ENCODE data around the gene CCNQ. TPM values are rescaled to one million over a fixed set of nuclear protein-coding genes. Genes with fewer than 3 reads are reported as not detected.

The CCNQ gene
- total RNA-seq, 3 donors from 2014 or later: 13.1 to 19.9 (median 16.0) TPM

DNA sequence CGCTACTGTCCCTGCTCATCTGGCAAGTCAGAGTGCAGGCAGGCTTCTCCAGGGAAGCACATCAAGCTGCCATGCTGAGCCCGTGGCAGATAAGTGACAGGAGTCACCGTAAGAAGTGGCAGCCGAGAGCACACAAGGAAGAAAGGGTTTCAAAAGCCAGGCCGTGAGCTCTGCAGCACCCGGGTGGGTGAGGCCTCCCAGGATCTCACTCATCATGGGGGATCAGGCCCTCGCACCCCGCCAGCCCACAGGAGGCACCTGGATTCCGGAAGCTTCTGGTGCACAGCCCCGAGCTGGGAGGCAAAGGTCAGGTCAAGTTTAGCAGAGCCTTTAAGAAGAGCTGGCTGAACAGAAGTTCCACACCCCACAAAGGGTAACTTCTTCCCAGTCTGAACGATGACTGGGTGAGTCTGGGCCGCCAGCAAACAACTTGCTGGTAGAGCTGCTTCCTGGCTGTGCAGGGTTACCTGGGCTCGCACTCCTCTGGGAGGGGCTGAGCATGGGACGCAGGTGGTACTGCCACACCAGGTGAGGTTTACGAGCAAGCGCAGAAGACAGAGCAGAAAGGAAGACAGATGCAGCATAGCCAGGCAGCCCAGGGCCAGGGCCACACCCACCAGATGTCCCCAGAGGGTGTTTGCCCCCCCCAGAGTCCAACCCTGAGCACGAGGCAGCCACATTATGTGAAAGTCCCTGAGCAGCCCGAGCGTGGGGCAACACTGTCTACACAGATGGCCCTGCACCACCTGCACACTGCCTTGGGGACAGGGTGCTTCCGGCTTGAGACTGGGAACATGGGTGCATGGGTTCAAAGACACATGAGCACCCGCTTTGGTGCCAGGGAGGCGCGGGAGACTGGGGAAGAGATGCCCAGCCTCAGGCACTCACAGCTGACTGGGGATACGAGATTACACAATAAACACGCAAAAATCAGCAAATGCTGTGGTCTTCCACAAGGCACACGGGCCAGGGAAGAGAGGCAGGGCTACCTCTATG is 7.7 kb downstream of the CCNQ start:
- H3K36me3 ChIP-seq (ENCODE audit: low read depth): no peaks in the 10 kb centered on the region
- H3K4me3 ChIP-seq: no peak overlapping the region
- DNase-seq: peak in 2 of 3 donors; percentile 41 to 43
- H3K4me1 ChIP-seq (ENCODE audit: low read depth): peaks cover 5% of the 10 kb centered on the region
- TF ChIP-seq, protein P1, sequence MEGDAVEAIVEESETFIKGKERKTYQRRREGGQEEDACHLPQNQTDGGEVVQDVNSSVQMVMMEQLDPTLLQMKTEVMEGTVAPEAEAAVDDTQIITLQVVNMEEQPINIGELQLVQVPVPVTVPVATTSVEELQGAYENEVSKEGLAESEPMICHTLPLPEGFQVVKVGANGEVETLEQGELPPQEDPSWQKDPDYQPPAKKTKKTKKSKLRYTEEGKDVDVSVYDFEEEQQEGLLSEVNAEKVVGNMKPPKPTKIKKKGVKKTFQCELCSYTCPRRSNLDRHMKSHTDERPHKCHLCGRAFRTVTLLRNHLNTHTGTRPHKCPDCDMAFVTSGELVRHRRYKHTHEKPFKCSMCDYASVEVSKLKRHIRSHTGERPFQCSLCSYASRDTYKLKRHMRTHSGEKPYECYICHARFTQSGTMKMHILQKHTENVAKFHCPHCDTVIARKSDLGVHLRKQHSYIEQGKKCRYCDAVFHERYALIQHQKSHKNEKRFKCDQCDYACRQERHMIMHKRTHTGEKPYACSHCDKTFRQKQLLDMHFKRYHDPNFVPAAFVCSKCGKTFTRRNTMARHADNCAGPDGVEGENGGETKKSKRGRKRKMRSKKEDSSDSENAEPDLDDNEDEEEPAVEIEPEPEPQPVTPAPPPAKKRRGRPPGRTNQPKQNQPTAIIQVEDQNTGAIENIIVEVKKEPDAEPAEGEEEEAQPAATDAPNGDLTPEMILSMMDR (IDR thresholded peaks at IDR 0.05): no peak
- peak; percentile 85 for ATAC-seq
- intact Hi-C loops (cut with DNase I, micrococcal nuclease): no loop called here
- no peaks in the 10 kb centered on the region for H3K9me3 ChIP-seq

DNA sequence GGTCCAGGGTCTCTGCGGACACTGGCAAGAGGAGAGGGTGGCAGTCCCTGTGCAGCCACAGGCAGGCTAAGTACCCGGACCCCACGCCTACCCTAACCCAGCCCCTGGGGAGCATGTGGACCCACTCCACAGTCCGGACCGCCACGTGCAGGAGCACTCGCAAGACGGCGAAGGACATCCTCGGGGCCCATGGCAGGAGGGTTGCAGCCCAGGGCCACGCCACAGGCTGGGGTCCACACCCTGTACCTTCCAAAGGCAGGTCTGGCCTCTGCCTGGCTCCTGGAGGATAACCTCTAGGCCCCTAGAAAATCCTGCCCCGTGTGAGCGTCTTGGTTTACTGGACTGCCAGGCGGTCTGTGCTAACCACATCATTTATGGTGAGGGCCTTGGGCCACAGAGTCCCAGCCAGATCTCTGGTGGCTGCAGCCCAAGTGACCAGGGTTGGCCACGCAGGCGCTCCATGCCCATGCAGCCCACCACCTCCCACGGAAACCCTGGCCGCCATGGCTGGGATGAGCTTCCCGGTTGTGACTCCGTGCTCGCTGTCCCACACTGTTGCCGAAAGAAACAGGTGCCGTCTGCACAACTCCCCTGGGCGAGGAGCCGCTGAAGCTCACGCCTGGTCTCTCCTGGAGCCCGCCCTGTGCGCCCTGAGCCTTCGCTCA is 10.0 kb downstream of the CCNQ start:
- H3K36me3 ChIP-seq (ENCODE audit: low read depth): no peaks in the 10 kb centered on the region
- ATAC-seq: no peak
- DNase-seq: peak in 1 of 3 donors; percentile 48

DNA sequence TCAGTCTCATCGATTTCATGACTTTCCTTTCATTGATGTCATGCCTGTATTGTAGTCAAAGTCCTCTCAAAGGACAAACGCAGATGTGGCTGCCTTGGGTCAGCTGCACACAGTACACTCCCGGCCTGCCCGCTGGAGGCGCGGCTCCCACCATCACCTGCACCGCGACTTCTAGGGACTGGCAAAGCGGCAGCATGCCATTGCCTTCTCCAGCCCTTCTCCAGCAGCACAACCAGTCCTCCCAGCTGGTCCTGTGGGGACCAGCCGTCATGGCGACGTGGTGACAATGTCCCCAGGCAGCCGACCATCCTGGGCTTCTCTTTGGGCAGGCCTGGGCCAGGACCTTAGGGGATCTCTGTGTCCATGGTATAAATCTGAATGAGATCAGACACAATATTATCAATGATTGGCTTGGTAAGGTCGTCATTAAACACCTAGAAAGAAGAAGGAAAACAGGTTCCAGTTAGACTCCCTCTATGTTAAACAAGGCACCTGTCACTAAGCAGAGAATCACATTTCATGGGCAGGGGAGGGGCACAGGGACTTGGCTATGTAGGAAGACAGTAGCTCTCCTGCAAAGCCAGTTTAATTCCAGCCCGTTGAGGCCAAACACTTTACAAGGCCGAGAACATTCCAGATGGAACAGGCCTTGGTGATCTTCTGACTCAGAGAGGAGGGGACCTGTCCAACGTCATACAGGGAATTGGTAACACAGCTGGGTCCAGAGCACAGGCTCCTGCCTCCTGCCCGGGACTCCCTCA is 10.7 kb downstream of the CCNQ start:
- Histone ChIP-seq H3K4me1 (ENCODE audit: low read depth) (no peaks in the 10 kb centered on the region), H3K36me3 (ENCODE audit: low read depth) (no peaks in the 10 kb centered on the region), H3K9me3 (no peaks in the 10 kb centered on the region), H3K4me3 (no peak overlapping the region)
- TF ChIP-seq, protein P1 (IDR thresholded peaks at IDR 0.05): no peak
- no peak for ATAC-seq
- DNase-seq: no peak
- intact Hi-C loops (cut with DNase I, micrococcal nuclease): no loop called here

More for the DNA sequence above, 10.0 kb downstream of the CCNQ start:
- Histone ChIP-seq H3K4me3 (no peak overlapping the region), H3K9me3 (no peaks in the 10 kb centered on the region), H3K4me1 (ENCODE audit: low read depth) (no peaks in the 10 kb centered on the region)
- intact Hi-C loops (cut with DNase I, micrococcal nuclease): no loop called here
- TF ChIP-seq, protein P1 (IDR thresholded peaks at IDR 0.05): no peak

DNA sequence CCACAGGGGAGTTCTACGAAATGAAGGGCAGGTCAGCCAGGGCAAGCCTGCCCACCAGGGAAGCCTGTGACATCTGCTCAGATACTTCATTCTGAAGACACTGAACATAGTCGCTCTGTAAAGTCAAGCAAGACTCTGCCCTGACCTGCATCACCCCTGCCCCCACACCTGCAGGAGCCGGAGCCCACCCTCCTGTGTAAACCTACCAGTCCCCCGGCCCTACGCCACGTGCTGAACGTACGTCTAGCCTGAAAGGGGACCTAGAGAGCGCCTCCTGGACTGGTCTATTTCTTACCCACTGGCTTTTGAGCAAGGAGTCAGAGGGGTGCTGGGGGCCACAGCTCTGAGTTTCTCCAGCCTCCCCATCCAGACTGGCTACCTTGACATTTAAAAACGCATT is 11.6 kb downstream of the CCNQ start:
- H3K36me3 ChIP-seq (ENCODE audit: low read depth): no peaks in the 10 kb centered on the region
- ATAC-seq: no peak

DNA sequence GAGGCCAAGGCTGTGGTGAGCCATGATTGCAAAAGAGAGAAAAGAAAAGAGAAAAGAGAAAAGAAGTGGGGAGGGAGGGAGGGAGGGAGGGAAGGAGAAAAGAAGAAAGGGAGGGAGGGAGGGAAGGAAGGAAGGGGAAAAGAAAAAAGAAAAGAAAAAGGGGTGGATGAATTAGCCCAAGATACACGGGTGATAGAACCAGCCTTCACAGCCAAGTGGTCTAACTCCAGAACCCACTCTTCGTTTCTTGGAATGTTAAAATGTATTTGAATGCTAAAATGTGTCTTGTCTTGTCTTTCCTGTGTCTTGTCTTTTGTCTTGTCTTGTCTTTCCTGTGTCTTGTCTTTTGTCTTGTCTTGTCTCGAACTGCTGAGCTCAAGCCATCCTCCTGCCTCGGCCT is 13.1 kb downstream of the CCNQ start:
- intact Hi-C loops (cut with DNase I, micrococcal nuclease): no loop called here
- no peak for ATAC-seq
- no peaks in the 10 kb centered on the region for H3K9me3 ChIP-seq
- H3K4me3 ChIP-seq: no peak overlapping the region
- TF ChIP-seq, protein P1 (IDR thresholded peaks at IDR 0.05): no peak
- no peaks in the 10 kb centered on the region for H3K4me1 ChIP-seq (ENCODE audit: low read depth)
- no peaks in the 10 kb centered on the region for H3K36me3 ChIP-seq (ENCODE audit: low read depth)
- DNase-seq: no peak

More for the DNA sequence above, 11.6 kb downstream of the CCNQ start:
- TF ChIP-seq, protein P1 (IDR thresholded peaks at IDR 0.05): no peak
- DNase-seq: no peak
- intact Hi-C loops (cut with DNase I, micrococcal nuclease): no loop called here
- H3K9me3 ChIP-seq: no peaks in the 10 kb centered on the region
- no peak overlapping the region for H3K4me3 ChIP-seq
- no peaks in the 10 kb centered on the region for H3K4me1 ChIP-seq (ENCODE audit: low read depth)

Measured in mucosa of descending colon (tissue), 3 donors.